Activated CD8-positive, alpha-beta memory T cell treated with anti-CD3 and anti-CD28 coated beads for 4 hours (primary cell): ENCODE results near the gene RAVER1.
"Not testable (repeated sequence)": the region's sequence is repeated elsewhere in the genome, so short reads cannot be mapped to it uniquely, and the experiment has no call there.

Source experiments
- DNase-seq, 2 donors: peaks; one replicate each; pipeline ENCODE4 v3.0.0-alpha.2; 2020; ENCODE audit warnings: low read depth in 2 of 2

The RAVER1 gene

GRCh38 chr19:10290357-10290875, 42.9 kb downstream of the RAVER1 start:
- no peak for DNase-seq

- DNase-seq = peak in 1 of 2 donors; percentile 57
These were observed 43.4 kb downstream of the RAVER1 start, which contains the start of gene ICAM5 for GRCh38 chr19:10289836-10290356. Gene ICAM5 (plus strand): TSS chr19:10289952. CDS start chr19:10290044, 92 bp downstream.

GRCh38 chr19:10289167-10289835, 44.0 kb downstream of the RAVER1 start:
- no peak for DNase-seq

GRCh38 chr19:10288662-10289166, 44.6 kb downstream of the RAVER1 start:
- no peak for DNase-seq

- no peak for DNase-seq
These were observed 46.3 kb downstream of the RAVER1 start, which contains the start of gene ICAM4 for GRCh38 chr19:10286803-10287737. Gene ICAM4 (plus strand): TSS chr19:10286955. CDS start chr19:10287013, 58 bp downstream.

DNA sequence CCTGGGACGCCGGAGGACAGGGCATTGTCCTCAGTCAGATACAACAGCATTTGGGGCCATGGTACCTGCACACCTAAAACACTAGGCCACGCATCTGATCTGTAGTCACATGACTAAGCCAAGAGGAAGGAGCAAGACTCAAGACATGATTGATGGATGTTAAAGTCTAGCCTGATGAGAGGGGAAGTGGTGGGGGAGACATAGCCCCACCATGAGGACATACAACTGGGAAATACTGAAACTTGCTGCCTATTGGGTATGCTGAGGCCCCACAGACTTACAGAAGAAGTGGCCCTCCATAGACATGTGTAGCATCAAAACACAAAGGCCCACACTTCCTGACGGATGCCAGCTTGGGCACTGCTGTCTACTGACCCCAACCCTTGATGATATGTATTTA, 47.9 kb downstream of the RAVER1 start:
- no peak for DNase-seq

DNA sequence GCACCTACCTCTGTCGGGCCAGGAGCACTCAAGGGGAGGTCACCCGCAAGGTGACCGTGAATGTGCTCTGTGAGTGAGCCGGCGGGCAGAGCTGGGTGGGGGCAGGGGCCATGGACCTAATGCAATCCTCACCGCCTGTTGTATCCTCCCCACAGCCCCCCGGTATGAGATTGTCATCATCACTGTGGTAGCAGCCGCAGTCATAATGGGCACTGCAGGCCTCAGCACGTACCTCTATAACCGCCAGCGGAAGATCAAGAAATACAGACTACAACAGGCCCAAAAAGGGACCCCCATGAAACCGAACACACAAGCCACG, 48.4 kb downstream of the RAVER1 start:
- DNase-seq = no peak

GRCh38 chr19:10284065-10284959, 49.0 kb downstream of the RAVER1 start:
- DNase-seq = no peak

DNA sequence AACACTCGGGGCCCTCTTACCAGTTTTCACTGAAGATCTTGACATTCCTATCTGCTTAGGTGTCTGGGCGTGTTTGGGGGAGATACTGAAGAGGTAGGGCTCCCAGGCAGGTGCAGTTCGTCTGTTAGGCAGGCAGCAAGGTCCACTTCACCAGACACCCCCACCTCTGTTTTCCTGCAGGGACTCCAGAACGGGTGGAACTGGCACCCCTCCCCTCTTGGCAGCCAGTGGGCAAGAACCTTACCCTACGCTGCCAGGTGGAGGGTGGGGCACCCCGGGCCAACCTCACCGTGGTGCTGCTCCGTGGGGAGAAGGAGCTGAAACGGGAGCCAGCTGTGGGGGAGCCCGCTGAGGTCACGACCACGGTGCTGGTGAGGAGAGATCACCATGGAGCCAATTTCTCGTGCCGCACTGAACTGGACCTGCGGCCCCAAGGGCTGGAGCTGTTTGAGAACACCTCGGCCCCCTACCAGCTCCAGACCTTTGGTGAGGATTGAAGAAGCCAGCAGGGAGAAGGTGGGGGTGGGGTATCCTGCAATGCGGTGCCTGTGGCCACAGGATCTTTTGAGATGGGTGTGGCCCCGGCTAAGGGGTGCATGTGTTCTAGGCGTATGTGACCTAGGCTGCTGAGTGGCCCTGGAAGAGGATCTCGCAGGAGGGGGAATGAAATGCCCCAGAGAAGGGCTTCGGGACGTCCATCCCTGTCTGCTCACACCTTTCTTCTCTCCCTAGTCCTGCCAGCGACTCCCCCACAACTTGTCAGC, 49.8 kb downstream of the RAVER1 start:
- no peak for DNase-seq

- not testable (repeated sequence) for DNase-seq
These were observed 51.3 kb downstream of the RAVER1 start for GRCh38 chr19:10282043-10282442.

DNA sequence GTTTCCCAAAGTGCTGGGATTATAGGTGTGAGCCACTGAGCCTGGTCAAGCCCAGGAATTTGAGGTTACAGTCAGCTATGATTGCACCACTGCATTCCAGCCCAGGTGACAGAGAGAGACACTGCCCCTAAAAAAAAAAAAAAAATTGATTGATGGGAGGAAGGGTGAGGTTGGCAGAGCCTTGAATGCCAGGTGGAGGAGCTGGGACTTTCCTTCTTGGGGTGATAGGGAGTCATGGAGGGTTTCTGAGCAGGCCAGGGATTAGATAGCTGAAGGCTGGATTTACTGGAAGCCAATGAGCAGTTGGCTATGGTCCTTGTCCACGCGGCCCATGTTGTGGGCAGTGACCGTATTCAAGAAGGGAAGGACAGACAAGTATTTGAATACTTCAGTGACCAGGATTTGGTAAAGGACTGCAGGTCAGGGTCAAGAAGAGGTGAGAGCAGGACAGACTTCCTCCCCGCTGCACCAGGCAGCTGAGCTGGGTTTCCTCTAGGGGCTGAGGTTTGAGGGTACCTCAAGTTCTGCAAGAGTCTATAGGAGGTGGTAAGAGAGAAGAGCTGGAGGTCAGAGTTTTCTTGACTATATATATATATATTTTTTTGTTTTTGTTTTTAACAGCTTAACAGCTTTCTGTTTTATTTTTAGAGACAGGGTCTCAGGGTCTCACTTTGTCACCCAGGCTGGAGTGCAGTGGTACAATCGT, 53.4 kb downstream of the RAVER1 start:
- DNase-seq = no peak

DNA sequence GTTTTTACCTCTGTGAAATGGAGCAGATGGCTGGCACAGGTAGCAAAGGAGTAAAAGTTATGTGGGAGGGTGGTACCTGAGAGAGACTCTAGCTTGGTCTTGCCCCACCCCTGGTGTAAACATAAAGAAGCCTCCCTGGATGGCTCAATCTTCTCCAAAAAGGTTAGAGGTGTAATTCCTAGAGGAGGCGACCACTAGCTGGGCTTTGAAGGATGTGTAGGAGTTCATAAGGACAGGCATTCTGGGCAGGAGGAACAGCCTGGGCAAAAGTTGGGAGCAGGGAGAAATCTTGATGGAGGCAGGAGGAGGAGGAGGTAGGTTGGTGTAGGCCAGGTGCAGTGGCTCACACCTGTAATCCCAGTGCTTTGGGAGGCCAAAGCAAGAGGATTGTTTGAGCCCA, 54.4 kb downstream of the RAVER1 start:
- no peak for DNase-seq

DNA sequence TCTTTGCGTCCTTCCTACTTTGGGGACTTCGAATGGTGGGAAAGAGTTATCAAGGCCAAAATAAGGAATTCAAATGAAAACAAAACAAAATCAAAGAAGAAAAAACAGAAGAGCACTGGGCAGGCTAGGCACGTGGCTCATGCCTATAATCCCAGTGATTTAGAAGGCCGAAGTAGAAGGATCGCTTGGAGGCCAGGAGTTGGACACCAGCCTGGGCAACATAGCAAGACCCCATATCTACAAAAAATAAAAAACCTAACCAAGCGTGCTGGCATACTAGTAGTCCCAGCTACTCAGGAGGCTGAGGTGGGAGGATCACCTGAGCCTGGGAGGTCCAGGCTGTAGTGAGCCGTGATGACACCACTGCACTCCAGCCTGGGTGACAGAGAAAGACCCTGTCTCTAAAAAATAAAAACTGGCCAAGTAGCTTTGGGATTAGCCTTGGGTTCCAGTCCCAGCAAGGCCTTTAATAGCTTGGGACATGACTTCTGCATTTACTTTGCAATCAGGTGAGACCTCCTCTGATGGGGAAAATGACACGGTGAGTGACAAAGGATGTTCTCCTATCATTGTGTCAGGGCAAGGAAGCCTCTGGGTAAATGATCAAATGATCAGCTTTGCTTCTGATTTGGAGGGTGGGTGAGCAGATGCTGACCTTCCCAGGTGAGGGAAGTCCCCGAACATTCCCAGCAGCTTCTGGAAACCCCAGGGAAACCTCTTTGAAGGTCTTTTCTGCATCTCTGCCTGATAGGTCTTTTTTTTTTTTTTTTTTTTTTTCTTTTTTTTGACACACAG, 55.3 kb downstream of the RAVER1 start:
- DNase-seq = no peak

- DNase-seq = no peak
These were observed 58.7 kb downstream of the RAVER1 start for GRCh38 chr19:10274589-10274988.

DNA sequence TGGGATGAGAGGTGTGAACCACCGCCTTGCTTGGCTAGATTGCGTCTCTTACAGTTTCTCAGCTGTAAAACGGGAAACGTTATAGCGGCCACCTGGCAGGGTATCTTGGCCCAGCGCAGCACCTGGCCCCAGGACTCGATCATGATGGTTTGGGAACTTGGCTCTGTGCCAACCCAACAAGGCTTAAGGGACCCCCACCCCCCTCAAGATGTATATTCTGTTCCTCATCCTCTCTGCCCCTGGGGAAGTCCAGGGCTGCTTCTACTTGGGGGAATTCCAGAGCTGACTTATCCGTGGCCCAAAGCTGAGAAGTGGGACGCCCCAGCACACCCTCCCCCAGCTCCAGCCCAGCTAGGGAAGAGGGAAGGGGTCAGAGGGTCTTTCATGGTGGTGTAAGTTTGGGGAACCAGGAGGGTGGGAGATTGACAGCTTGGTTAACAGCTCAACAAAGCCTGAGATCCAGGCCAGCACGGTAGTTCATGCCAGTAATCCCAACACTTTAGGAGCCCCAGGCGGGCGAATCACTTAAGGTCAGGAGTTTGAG, 61.7 kb downstream of the RAVER1 start:
- DNase-seq = no peak

DNA sequence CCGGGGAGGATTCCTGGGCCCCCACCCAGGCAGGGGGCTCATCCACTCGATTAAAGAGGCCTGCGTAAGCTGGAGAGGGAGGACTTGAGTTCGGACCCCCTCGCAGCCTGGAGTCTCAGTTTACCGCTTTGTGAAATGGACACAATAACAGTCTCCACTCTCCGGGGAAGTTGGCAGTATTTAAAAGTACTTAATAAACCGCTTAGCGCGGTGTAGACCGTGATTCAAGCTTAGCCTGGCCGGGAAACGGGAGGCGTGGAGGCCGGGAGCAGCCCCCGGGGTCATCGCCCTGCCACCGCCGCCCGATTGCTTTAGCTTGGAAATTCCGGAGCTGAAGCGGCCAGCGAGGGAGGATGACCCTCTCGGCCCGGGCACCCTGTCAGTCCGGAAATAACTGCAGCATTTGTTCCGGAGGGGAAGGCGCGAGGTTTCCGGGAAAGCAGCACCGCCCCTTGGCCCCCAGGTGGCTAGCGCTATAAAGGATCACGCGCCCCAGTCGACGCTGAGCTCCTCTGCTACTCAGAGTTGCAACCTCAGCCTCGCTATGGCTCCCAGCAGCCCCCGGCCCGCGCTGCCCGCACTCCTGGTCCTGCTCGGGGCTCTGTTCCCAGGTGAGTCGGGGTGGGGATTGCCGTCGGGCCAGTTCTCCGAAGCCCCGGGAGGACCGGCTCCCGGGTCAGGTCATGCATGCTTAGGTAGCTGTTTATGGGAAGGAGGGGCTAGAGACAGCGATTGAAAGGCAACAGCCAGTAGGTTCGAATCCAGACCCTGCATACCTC, 62.5 kb downstream of the RAVER1 start, which contains the start of gene ICAM1:
ICAM1 (plus strand) TSS at position 505 of the 779 bp plus-strand sequence; CDS start at position 545, 40 bp downstream.
- DNase-seq = peak; percentile 58 to 66

DNA sequence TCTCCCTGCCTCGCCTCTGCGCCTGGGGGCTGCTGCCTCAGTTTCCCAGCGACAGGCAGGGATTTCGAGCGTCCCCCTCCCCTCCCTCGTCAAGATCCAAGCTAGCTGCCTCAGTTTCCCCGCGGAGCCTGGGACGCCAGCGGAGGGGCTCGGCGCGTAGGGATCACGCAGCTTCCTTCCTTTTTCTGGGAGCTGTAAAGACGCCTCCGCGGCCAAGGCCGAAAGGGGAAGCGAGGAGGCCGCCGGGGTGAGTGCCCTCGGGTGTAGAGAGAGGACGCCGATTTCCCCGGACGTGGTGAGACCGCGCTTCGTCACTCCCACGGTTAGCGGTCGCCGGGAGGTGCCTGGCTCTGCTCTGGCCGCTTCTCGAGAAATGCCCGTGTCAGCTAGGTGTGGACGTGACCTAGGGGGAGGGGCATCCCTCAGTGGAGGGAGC, 63.1 kb downstream of the RAVER1 start:
- peak in 1 of 2 donors; percentile 56 for DNase-seq
